GM23338 (cell line): ENCODE results near the gene KLK10. TPM values are rescaled to one million over a fixed set of nuclear protein-coding genes. Genes with fewer than 3 reads are reported as not detected.

Experiments
- ATAC-seq: fragments of 200-7000 bp; cut with Tn5 transposase; 3 replicates; pipeline ENCODE4 v1.9.1; 2020
- DNase-seq: peaks from one replicate; pipeline ENCODE4 v3.0.0-alpha.2; 2015; ENCODE audit warnings: low spot score
- H2AFZ ChIP-seq: fragments of 200-600 bp; sonication (generic); 2 replicates; pipeline ENCODE4 v1.8.0; 2016; ENCODE audit warnings: antibody characterized with exemption, mild to moderate bottlenecking, moderate library complexity
- H3F3A ChIP-seq: fragments of 200-600 bp; sonication (generic); replicated peaks from 2 replicates; pipeline ENCODE4 v1.8.0; 2017; ENCODE audit warnings: antibody characterized with exemption, mixed run types, low read depth
- H3K27ac ChIP-seq: fragments of 200-600 bp; sonication (generic); 2 replicates; pipeline ENCODE4 v1.6.1; 2016; ENCODE audit warnings: low read depth
- H3K27me3 ChIP-seq: fragments of 200-600 bp; sonication (generic); 2 replicates; pipeline ENCODE4 v1.8.0; 2016; ENCODE audit warnings: mild to moderate bottlenecking, mixed run types, moderate library complexity; ENCODE audit not compliant: insufficient read depth
- H3K36me3 ChIP-seq: fragments of 200-600 bp; sonication (generic); 2 replicates; pipeline ENCODE4 v1.8.0; 2016; ENCODE audit warnings: mild to moderate bottlenecking; ENCODE audit not compliant: insufficient read depth
- H3K4me1 ChIP-seq: fragments of 200-600 bp; sonication (generic); 2 replicates; pipeline ENCODE4 v1.8.0; 2016; ENCODE audit warnings: mild to moderate bottlenecking, moderate library complexity; ENCODE audit not compliant: insufficient read depth
- H3K4me2 ChIP-seq: fragments of 200-600 bp; sonication (generic); 2 replicates; pipeline ENCODE4 v1.7.1; 2017; ENCODE audit warnings: mixed run types
- H3K4me3 ChIP-seq: fragments of 200-600 bp; sonication (generic); 2 replicates; pipeline ENCODE4 v1.6.1; 2016; ENCODE audit warnings: mixed run types
- H3K79me2 ChIP-seq: fragments of 200-600 bp; sonication (generic); replicated peaks from 2 replicates; pipeline ENCODE4 v1.8.0; 2017; ENCODE audit warnings: mild to moderate bottlenecking; ENCODE audit not compliant: insufficient read depth
- H3K9me2 ChIP-seq: fragments of 200-600 bp; sonication (generic); 2 replicates; pipeline ENCODE4 v1.8.0; 2017; ENCODE audit not compliant: insufficient read depth
- H4K20me1 ChIP-seq: fragments of 200-600 bp; sonication (generic); replicated peaks from 2 replicates; pipeline ENCODE4 v1.8.0; 2017; ENCODE audit warnings: mild to moderate bottlenecking; ENCODE audit not compliant: insufficient read depth
- H3K27ac Mint-ChIP-seq: 2 replicates; pipeline ENCODE4 v1.8.0; 2020; ENCODE audit warnings: inconsistent platforms, mild to moderate bottlenecking, moderate library complexity, mixed read lengths
- H3K27me3 Mint-ChIP-seq: 3 replicates; pipeline ENCODE4 v1.8.0; 2022; ENCODE audit warnings: low read depth, mild to moderate bottlenecking, moderate library complexity, mixed read lengths, inconsistent platforms; ENCODE audit not compliant: insufficient read depth, poor library complexity
- H3K36me3 Mint-ChIP-seq: 3 replicates; pipeline ENCODE4 v1.8.0; 2021; ENCODE audit warnings: low read depth, mild to moderate bottlenecking, inconsistent platforms, moderate library complexity, mixed read lengths
- H3K4me1 Mint-ChIP-seq: 3 replicates; pipeline ENCODE4 v1.8.0; 2020; ENCODE audit warnings: mild to moderate bottlenecking, inconsistent platforms, mixed read lengths
- H3K4me3 Mint-ChIP-seq: 3 replicates; pipeline ENCODE4 v1.8.0; 2021; ENCODE audit warnings: moderate library complexity, mild to moderate bottlenecking, inconsistent platforms, mixed read lengths
- H3K9me3 Mint-ChIP-seq: 3 replicates; pipeline ENCODE4 v1.8.0; 2020; ENCODE audit warnings: moderate library complexity, mild to moderate bottlenecking, inconsistent platforms, mixed read lengths
- CREB1 ChIP-seq: fragments of 250-450 bp; sonication (Bioruptor Pico); IDR thresholded peaks from 2 replicates; pipeline ENCODE4 v1.5.0; 2020; ENCODE audit warnings: low read depth, mild to moderate bottlenecking, moderate library complexity
- CTCF ChIP-seq, 2 experiments: fragments of 200-600 bp in 1 of 2; sonication (generic) in 1 of 2; conservative IDR thresholded peaks; 2 replicates each; pipeline versions ENCODE4 v1.5.1 to v1.6.1; 2016 to 2017; ENCODE audit warnings: antibody characterized with exemption in 2 of 2, low read depth in 2 of 2, mild to moderate bottlenecking in 2 of 2, moderate library complexity in 1 of 2
- ETS1 ChIP-seq: IDR thresholded peaks from 2 replicates; pipeline ENCODE4 v1.6.1; 2016; ENCODE audit warnings: antibody characterized with exemption
- EZH2 ChIP-seq: fragments of 200-600 bp; sonication (generic); IDR thresholded peaks from one replicate; pipeline ENCODE4 v1.8.0; 2017; ENCODE audit warnings: antibody characterized with exemption, mild to moderate bottlenecking, low read depth; ENCODE audit not compliant: unreplicated experiment
- EZH2phosphoT487 ChIP-seq: fragments of 200-600 bp; sonication (generic); IDR thresholded peaks from one replicate; pipeline ENCODE4 v1.8.1; 2018; ENCODE audit warnings: antibody characterized with exemption; ENCODE audit not compliant: unreplicated experiment
- JUNB ChIP-seq: IDR thresholded peaks from one replicate; pipeline ENCODE4 v1.6.1; 2016; ENCODE audit warnings: antibody characterized with exemption; ENCODE audit not compliant: unreplicated experiment
- NANOG ChIP-seq: IDR thresholded peaks from 2 replicates; pipeline ENCODE4 v1.6.1; 2016; ENCODE audit warnings: antibody characterized with exemption, borderline replicate concordance
- POLR2AphosphoS5 ChIP-seq: IDR thresholded peaks from 2 replicates; pipeline ENCODE4 v1.6.1; 2016; ENCODE audit warnings: antibody characterized with exemption, low read depth
- REST ChIP-seq: IDR thresholded peaks from one replicate; pipeline ENCODE4 v1.6.1; 2018; ENCODE audit warnings: antibody characterized with exemption; ENCODE audit not compliant: unreplicated experiment
- STAT1 ChIP-seq: IDR thresholded peaks from one replicate; pipeline ENCODE4 v1.6.1; 2016; ENCODE audit warnings: antibody characterized with exemption; ENCODE audit not compliant: unreplicated experiment
- ZNF114 ChIP-seq: fragments of 250-450 bp; sonication (Bioruptor Pico); IDR thresholded peaks from 2 replicates; pipeline ENCODE4 v1.5.0; 2020; ENCODE audit warnings: mild to moderate bottlenecking, moderate library complexity
- ZNF331 ChIP-seq: fragments of 250-450 bp; sonication (Bioruptor Pico); IDR thresholded peaks from 2 replicates; pipeline ENCODE4 v1.5.0; 2020; ENCODE audit warnings: low read depth, mild to moderate bottlenecking, moderate library complexity
- ZNF462 ChIP-seq: fragments of 250-450 bp; sonication (Bioruptor Pico); IDR thresholded peaks from 2 replicates; pipeline ENCODE4 v1.5.0; 2020; ENCODE audit warnings: mild to moderate bottlenecking, moderate library complexity
- polyA plus RNA-seq: library from polyadenylated mRNA; unstranded; fragments of >200 nt; fragmentation: Nextera tagmentation; extraction: Ambion mirVana; gene quantifications from 2 replicates; pipeline ENCODE4 v1.2.1, GENCODE V29; 2016
- total RNA-seq: library from RNA; depleted of rRNA; stranded (reverse); fragments of >200 nt; shearing (Covaris generic); gene quantifications from 2 replicates; pipeline ENCODE4 v1.2.3, GENCODE V29; 2014

The KLK10 gene
- total and polyA plus RNA-seq, 2 experiments from 2014 or later: 6.1 to 6.6 TPM

GRCh38 chr19:51064534-51065220, 45.2 kb upstream of the KLK10 start, which contains the start of gene KLK13:
TSS of gene KLK13 (minus strand) at chr19:51065092. CDS start at chr19:51065067, 25 bp downstream.
- H3K9me3 Mint-ChIP-seq: no peaks in the 10 kb centered on the region; the same call in 1 of the 3 replicates
- Histone ChIP-seq H3K36me3 (no peaks in the 10 kb centered on the region; the same call in 1 of the 2 replicates), H3K4me1 (peaks cover 11% of the 10 kb centered on the region; the same call in 1 of the 2 replicates), H3K79me2 (no peaks in the 10 kb centered on the region), H3K9me2 (peaks cover 28% of the 10 kb centered on the region), H2AFZ (peak within 1 kb of the TSS; percentile 96), H3K27ac (no peak within 1 kb of the TSS), H3K4me3 (peak within 1 kb of the TSS; percentile 73), H4K20me1 (no peaks in the 10 kb centered on the region), H3K27me3 (no peaks in the 10 kb centered on the region), H3F3A (no peaks in the 10 kb centered on the region), H3K4me2 (peak within 1 kb of the TSS; percentile 92)
- DNase-seq (peak; percentile 87), ATAC-seq (peak; percentile 89)
- TF ChIP-seq EZH2 (no peak), CREB1 (CRISPR knock-in tag) (no peak), REST (no peak), JUNB (no peak), STAT1 (no peak), NANOG (no peak), ETS1 (no peak), ZNF114 (CRISPR knock-in tag) (no peak), ZNF462 (CRISPR knock-in tag) (no peak), ZNF331 (CRISPR knock-in tag) (no peak), CTCF (conservative IDR thresholded peaks at IDR 0.05; ENCODE audit: low read depth in 2 of 2) (no peak), EZH2phosphoT487 (no peak), POLR2AphosphoS5 (no peak)
- H3K4me3 Mint-ChIP-seq: peak within 1 kb of the TSS; percentile 74
- no peaks in the 10 kb centered on the region for H3K36me3 Mint-ChIP-seq
- peaks cover 7% of the 10 kb centered on the region for H3K4me1 Mint-ChIP-seq
- no peak within 1 kb of the TSS for H3K27ac Mint-ChIP-seq
- peaks cover 2% of the 10 kb centered on the region for H3K27me3 Mint-ChIP-seq
